ENCODE results near the gene FSD2. TPM values are rescaled to one million over a fixed set of nuclear protein-coding genes. Genes with fewer than 3 reads are reported as not detected.
"Not testable (repeated sequence)": the region's sequence is repeated elsewhere in the genome, so short reads cannot be mapped to it uniquely, and the experiment has no call there.

FSD2 gene
- total RNA-seq, 2 donors from 2014 or later: not detected

- no peak for ATAC-seq (ENCODE audit: insufficient number of reproducible peaks, low FRiP score, low read depth)
- TF ChIP-seq, protein P1, sequence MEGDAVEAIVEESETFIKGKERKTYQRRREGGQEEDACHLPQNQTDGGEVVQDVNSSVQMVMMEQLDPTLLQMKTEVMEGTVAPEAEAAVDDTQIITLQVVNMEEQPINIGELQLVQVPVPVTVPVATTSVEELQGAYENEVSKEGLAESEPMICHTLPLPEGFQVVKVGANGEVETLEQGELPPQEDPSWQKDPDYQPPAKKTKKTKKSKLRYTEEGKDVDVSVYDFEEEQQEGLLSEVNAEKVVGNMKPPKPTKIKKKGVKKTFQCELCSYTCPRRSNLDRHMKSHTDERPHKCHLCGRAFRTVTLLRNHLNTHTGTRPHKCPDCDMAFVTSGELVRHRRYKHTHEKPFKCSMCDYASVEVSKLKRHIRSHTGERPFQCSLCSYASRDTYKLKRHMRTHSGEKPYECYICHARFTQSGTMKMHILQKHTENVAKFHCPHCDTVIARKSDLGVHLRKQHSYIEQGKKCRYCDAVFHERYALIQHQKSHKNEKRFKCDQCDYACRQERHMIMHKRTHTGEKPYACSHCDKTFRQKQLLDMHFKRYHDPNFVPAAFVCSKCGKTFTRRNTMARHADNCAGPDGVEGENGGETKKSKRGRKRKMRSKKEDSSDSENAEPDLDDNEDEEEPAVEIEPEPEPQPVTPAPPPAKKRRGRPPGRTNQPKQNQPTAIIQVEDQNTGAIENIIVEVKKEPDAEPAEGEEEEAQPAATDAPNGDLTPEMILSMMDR (IDR thresholded peaks at IDR 0.05): no peak
- no peak overlapping the region for H3K4me3 ChIP-seq
- no peaks in the 10 kb centered on the region for H3K27me3 ChIP-seq (replicated peaks; ENCODE audit: insufficient read depth)
- no peaks in the 10 kb centered on the region for H3K9me3 ChIP-seq
- no peaks in the 10 kb centered on the region for H3K4me1 ChIP-seq (ENCODE audit: control insufficient read depth in 1 of 2, low read depth in 2 of 2)
- no peaks in the 10 kb centered on the region for H3K36me3 ChIP-seq
- DNase-seq (ENCODE audit: low spot score): no peak
- no peak overlapping the region for H3K27ac ChIP-seq
Observed at GRCh38 chr15:82771789-82772607, 33.9 kb downstream of the FSD2 start.

DNA sequence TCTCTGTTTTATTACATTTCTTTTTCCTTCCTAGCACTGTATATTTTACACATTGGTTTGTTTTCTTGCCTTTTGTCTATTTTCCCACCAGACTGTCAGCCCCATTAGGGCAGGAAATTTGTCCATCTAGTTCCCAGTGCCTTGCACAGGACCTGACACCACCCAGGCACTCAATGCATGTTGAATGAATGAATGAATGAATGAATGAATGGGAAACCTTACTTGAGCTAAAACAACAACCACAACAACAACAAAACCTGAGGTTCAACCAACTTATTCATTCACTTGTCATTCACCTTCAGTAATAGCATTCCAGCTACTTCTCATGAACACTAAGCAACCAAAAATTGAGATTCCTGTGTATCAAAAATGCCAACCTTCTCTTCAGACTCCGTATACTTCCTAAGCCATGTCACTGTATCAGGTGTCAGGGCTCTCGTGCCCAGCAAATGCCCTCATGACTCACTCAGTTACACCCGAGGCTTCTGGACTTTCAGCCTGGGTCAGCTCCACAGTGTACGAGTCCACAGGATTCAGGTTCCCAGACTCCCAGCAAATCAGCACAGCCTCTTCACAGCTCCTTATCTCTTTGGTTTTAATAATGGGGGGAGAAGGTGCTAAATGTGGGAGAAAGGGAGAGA is 37.3 kb downstream of the FSD2 start:
- Histone ChIP-seq H3K4me3 (no peak overlapping the region), H3K27me3 (replicated peaks; ENCODE audit: insufficient read depth) (no peaks in the 10 kb centered on the region), H3K27ac (no peak overlapping the region), H3K36me3 (no peaks in the 10 kb centered on the region), H3K9me3 (no peaks in the 10 kb centered on the region), H3K4me1 (ENCODE audit: control insufficient read depth in 1 of 2, low read depth in 2 of 2) (no peaks in the 10 kb centered on the region)
- ATAC-seq (ENCODE audit: insufficient number of reproducible peaks, low FRiP score, low read depth) (no peak), DNase-seq (ENCODE audit: low spot score) (no peak)
- TF ChIP-seq, protein P1 (IDR thresholded peaks at IDR 0.05): no peak

DNA sequence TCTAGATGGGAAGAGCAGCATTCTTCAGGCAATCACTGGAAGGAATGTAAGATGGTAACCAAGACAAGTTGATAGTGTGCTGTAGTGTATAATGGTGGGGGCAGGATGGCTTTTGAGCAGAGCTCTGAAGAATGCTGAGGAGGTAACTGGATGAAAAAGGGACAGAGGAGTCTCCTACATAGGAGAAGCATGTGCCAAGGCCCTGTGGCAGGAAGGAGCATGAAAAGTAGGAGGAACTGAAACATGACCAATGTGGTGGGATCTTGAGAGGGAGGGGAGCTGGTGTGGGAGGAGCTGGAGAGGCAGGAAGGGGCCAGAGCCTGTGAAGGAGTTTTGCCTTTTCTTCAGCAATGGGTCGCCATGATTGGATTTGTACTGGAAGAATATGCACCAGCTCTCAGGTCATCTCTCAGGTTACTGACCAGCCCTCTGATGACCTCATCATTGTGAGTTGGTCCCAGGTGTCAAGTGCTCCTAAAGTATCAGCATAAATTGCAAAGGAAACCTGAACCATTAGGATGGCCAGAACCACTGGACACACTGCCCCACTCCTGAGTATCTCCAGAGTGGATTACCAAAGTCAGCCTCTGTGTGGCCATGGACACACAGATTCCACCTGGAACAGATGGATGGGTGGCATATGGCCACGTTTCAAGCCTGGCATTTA is 38.6 kb downstream of the FSD2 start:
- Histone ChIP-seq H3K27ac (no peak overlapping the region), H3K4me3 (no peak overlapping the region), H3K36me3 (peaks cover 3% of the 10 kb centered on the region), H3K9me3 (no peaks in the 10 kb centered on the region), H3K27me3 (replicated peaks; ENCODE audit: insufficient read depth) (no peaks in the 10 kb centered on the region), H3K4me1 (ENCODE audit: control insufficient read depth in 1 of 2, low read depth in 2 of 2) (no peaks in the 10 kb centered on the region)
- TF ChIP-seq, protein P1 (IDR thresholded peaks at IDR 0.05): no peak
- DNase-seq (ENCODE audit: low spot score) (no peak), ATAC-seq (ENCODE audit: insufficient number of reproducible peaks, low FRiP score, low read depth) (no peak)

DNA sequence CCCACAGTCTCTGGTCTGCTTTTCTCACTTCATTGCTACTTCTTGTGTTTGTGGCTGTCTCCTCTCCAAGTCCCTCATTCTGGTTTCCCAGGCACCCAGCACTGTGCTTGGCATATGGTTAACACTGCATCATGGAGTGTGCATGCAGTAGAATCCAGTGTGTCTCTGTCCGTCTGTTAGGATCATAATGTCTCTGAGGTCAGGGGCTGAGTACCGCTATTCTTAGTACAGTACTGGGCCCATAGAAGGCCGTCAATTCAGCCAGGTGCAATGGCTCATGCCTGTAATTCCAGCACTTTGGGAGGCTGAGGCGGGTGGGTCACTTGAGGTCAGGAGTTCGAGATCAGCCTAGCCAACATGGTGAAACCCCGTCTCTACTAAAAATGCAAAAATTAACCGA is 39.7 kb downstream of the FSD2 start:
- not testable (repeated sequence) for H3K4me1 ChIP-seq (ENCODE audit: control insufficient read depth in 1 of 2, low read depth in 2 of 2); H3K27me3 ChIP-seq (replicated peaks; ENCODE audit: insufficient read depth); H3K27ac ChIP-seq; DNase-seq (ENCODE audit: low spot score); H3K9me3 ChIP-seq; H3K36me3 ChIP-seq; H3K4me3 ChIP-seq; ATAC-seq (ENCODE audit: insufficient number of reproducible peaks, low FRiP score, low read depth)

DNA sequence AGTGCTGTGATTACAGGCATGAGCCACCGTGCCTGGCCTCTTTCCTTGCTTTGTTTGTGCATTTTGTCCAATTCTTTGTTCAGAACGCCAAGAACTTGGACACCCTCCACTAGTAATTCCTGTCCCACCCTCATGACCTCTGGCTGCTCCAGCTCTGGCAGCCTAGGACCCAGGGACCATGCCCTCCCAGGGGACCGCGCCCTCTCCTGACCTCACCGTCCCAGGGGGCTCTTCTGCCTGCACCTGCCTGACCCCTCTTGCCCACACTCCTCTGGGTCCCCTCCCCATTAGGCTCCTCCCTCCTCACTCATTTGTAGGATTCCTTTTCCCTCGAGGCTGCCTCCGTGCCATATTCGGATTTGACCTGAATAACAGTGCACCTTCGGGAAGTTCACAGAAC is 41.1 kb downstream of the FSD2 start:
- H3K27ac ChIP-seq: no peak overlapping the region
- ATAC-seq (ENCODE audit: insufficient number of reproducible peaks, low FRiP score, low read depth) (no peak), DNase-seq (ENCODE audit: low spot score) (no peak)
- TF ChIP-seq, protein P1 (IDR thresholded peaks at IDR 0.05): no peak
- H3K4me1 ChIP-seq (ENCODE audit: control insufficient read depth in 1 of 2, low read depth in 2 of 2): no peaks in the 10 kb centered on the region
- H3K4me3 ChIP-seq: no peak overlapping the region
- no peaks in the 10 kb centered on the region for H3K9me3 ChIP-seq
- H3K36me3 ChIP-seq: peaks cover 14% of the 10 kb centered on the region
- H3K27me3 ChIP-seq (replicated peaks; ENCODE audit: insufficient read depth): no peaks in the 10 kb centered on the region

Data from thoracic aorta (tissue), 2 donors.